ENCODE measurements around the gene SELENOO. TPM values are rescaled to one million over a fixed set of nuclear protein-coding genes. Genes with fewer than 3 reads are reported as not detected.
"Not testable (repeated sequence)": the region's sequence is repeated elsewhere in the genome, so short reads cannot be mapped to it uniquely, and the experiment has no call there.

The SELENOO gene
- total RNA-seq, 1 donor from 2014 or later: 23.8 TPM

GRCh38 chr22:50201191-50202129 lies 649 bp downstream of the SELENOO start:
- no peak for DNase-seq (ENCODE audit: extremely low spot score, unreplicated experiment)
- Mint-ChIP-seq H3K9me3 (no peaks in the 10 kb centered on the region), H3K36me3 (peaks cover 20% of the 10 kb centered on the region)

GRCh38 chr22:50202130-50202666 lies 1.4 kb downstream of the SELENOO start:
- Mint-ChIP-seq H3K27ac (peak overlapping the region; percentile 76), H3K36me3 (peaks cover 20% of the 10 kb centered on the region), H3K27me3 (no peaks in the 10 kb centered on the region), H3K4me1 (ENCODE audit: unreplicated experiment) (peaks cover 16% of the 10 kb centered on the region), H3K4me3 (peak overlapping the region; percentile 90), H3K9me3 (no peaks in the 10 kb centered on the region)
- DNase-seq (ENCODE audit: extremely low spot score, unreplicated experiment): no peak
- TF ChIP-seq CTCF (conservative IDR thresholded peaks at IDR 0.05): no peak

More at GRCh38 chr22:50201191-50202129, 649 bp downstream of the SELENOO start:
- Mint-ChIP-seq H3K4me1 (ENCODE audit: unreplicated experiment) (peaks cover 16% of the 10 kb centered on the region), H3K27me3 (no peaks in the 10 kb centered on the region), H3K27ac (peak overlapping the region; percentile 76), H3K4me3 (peak overlapping the region; percentile 90)
- no peak for TF ChIP-seq CTCF (conservative IDR thresholded peaks at IDR 0.05)

- Mint-ChIP-seq H3K36me3 (peaks cover 20% of the 10 kb centered on the region), H3K27me3 (no peaks in the 10 kb centered on the region), H3K9me3 (no peaks in the 10 kb centered on the region), H3K27ac (no peak overlapping the region), H3K4me3 (no peak overlapping the region), H3K4me1 (ENCODE audit: unreplicated experiment) (peaks cover 16% of the 10 kb centered on the region)
- no peak for DNase-seq (ENCODE audit: extremely low spot score, unreplicated experiment)
- no peak for TF ChIP-seq CTCF (conservative IDR thresholded peaks at IDR 0.05)
Observed at GRCh38 chr22:50203288-50203687, 2.5 kb downstream of the SELENOO start.

GRCh38 chr22:50204571-50204970 lies 3.8 kb downstream of the SELENOO start:
- Mint-ChIP-seq H3K27ac (no peak overlapping the region), H3K9me3 (no peaks in the 10 kb centered on the region), H3K4me3 (no peak overlapping the region), H3K36me3 (peaks cover 20% of the 10 kb centered on the region), H3K4me1 (ENCODE audit: unreplicated experiment) (peaks cover 16% of the 10 kb centered on the region), H3K27me3 (no peaks in the 10 kb centered on the region)
- no peak for TF ChIP-seq CTCF (conservative IDR thresholded peaks at IDR 0.05)
- no peak for DNase-seq (ENCODE audit: extremely low spot score, unreplicated experiment)

GRCh38 chr22:50204998-50205397 lies 4.2 kb downstream of the SELENOO start:
- not testable (repeated sequence) for H3K27ac Mint-ChIP-seq; DNase-seq (ENCODE audit: extremely low spot score, unreplicated experiment); H3K27me3 Mint-ChIP-seq; H3K9me3 Mint-ChIP-seq; H3K4me3 Mint-ChIP-seq
- Mint-ChIP-seq H3K36me3 (peaks cover 24% of the 10 kb centered on the region), H3K4me1 (ENCODE audit: unreplicated experiment) (peaks cover 21% of the 10 kb centered on the region)
